SK-N-SH (cell line): ENCODE results near the gene SEC16A. TPM values are rescaled to one million over a fixed set of nuclear protein-coding genes. Genes with fewer than 3 reads are reported as not detected.
"Not testable (repeated sequence)": the region's sequence is repeated elsewhere in the genome, so short reads cannot be mapped to it uniquely, and the experiment has no call there.

ENCODE experiments used
- CTCF ChIA-PET: fragments of 300-600, 350-600 bp; formaldehyde crosslinking; extraction: SDS; loops from one replicate; lab custom pipeline; 2021; lab: Yijun Ruan, JAX
- POLR2A ChIA-PET: fragments of 350-600 bp; sonication (Branson Sonifier 250); formaldehyde crosslinking; extraction: SDS; loops from one replicate; lab custom pipeline; 2020; ENCODE audit warnings: antibody characterized with exemption, inconsistent platforms; lab: Yijun Ruan, JAX
- DNase-seq: peaks from one replicate; pipeline ENCODE4 v3.0.0; 2012
- H2AFZ ChIP-seq: fragments of 200-600 bp; sonication (generic); 2 replicates; pipeline ENCODE4 v1.8.1; 2016; ENCODE audit warnings: antibody characterized with exemption, mild to moderate bottlenecking, low read depth
- H3F3A ChIP-seq: fragments of 200-600 bp; sonication (generic); replicated peaks from 2 replicates; pipeline ENCODE3; 2016; ENCODE audit warnings: antibody characterized with exemption, mild to moderate bottlenecking; ENCODE audit not compliant: insufficient read depth
- H3K27ac ChIP-seq, 2 experiments: fragments of 200-500 bp in 1 of 2; fragments of 200-600 bp in 1 of 2; sonication (Bioruptor generic) in 1 of 2; sonication (generic), shearing (Covaris generic) in 1 of 2; 2 replicates each; pipeline versions ENCODE4 v1.5.1 to v1.6.1; 2014 to 2016; ENCODE audit warnings: low read depth in 2 of 2, inconsistent platforms in 1 of 2, low read length in 1 of 2, mild to moderate bottlenecking in 1 of 2, mixed read lengths in 1 of 2
- H3K27me3 ChIP-seq: fragments of 200-600 bp; sonication (generic), shearing (Covaris generic); 2 replicates; pipeline ENCODE4 v1.6.1; 2016; ENCODE audit warnings: mixed run types; ENCODE audit not compliant: insufficient read depth
- H3K36me3 ChIP-seq, 2 experiments: fragments of 200-500 bp in 1 of 2; fragments of 200-600 bp in 1 of 2; sonication (Bioruptor generic) in 1 of 2; sonication (generic) in 1 of 2; replicated peaks in 1 of 2; 2 replicates each; pipeline versions ENCODE3 to v1.5.1; 2014 to 2016; ENCODE audit warnings: low read length in 1 of 2, mild to moderate bottlenecking in 1 of 2; ENCODE audit not compliant: insufficient read depth in 2 of 2, control insufficient read depth in 1 of 2
- H3K4me1 ChIP-seq, 2 experiments: fragments of 200-500 bp in 1 of 2; fragments of 200-600 bp in 1 of 2; sonication (Bioruptor generic) in 1 of 2; sonication (generic), shearing (Covaris generic) in 1 of 2; 2 replicates each; pipeline versions ENCODE4 v1.5.1 to v1.6.1; 2014 to 2016; ENCODE audit warnings: low read depth in 1 of 2, low read length in 1 of 2, mixed run types in 1 of 2; ENCODE audit not compliant: insufficient read depth in 2 of 2, control insufficient read depth in 1 of 2
- H3K4me2 ChIP-seq: fragments of 200-600 bp; sonication (generic), shearing (Covaris generic); 2 replicates; pipeline ENCODE4 v1.6.1; 2017; ENCODE audit warnings: mixed run types
- H3K4me3 ChIP-seq, 2 experiments: fragments of 200-500 bp in 1 of 2; fragments of 200-600 bp in 1 of 2; sonication (Bioruptor generic) in 1 of 2; sonication (generic), shearing (Covaris generic) in 1 of 2; 2 replicates each; pipeline versions ENCODE4 v1.5.1 to v1.8.1; 2014 to 2016; ENCODE audit warnings: low read depth in 2 of 2, inconsistent platforms in 1 of 2, low read length in 1 of 2, mild to moderate bottlenecking in 1 of 2, mixed read lengths in 1 of 2, moderate library complexity in 1 of 2
- H3K79me2 ChIP-seq: fragments of 200-600 bp; sonication (generic); 2 replicates; pipeline ENCODE4 v1.8.1; 2017; ENCODE audit warnings: mild to moderate bottlenecking; ENCODE audit not compliant: insufficient read depth
- H3K9ac ChIP-seq: fragments of 200-600 bp; sonication (generic); 2 replicates; pipeline ENCODE4 v1.6.1; 2017; ENCODE audit warnings: mixed run types
- H3K9me2 ChIP-seq: fragments of 200-600 bp; sonication (generic); 2 replicates; pipeline ENCODE4 v1.6.1; 2017; ENCODE audit warnings: mixed run types
- H3K9me3 ChIP-seq: fragments of 200-600 bp; sonication (generic); 2 replicates; pipeline ENCODE4 v1.6.1; 2017; ENCODE audit warnings: mixed run types, mild to moderate bottlenecking, moderate library complexity
- H4K20me1 ChIP-seq: fragments of 200-600 bp; sonication (generic); 2 replicates; pipeline ENCODE4 v1.6.1; 2017; ENCODE audit warnings: mild to moderate bottlenecking, mixed run types; ENCODE audit not compliant: insufficient read depth
- FOXM1 ChIP-seq: IDR thresholded peaks from 2 replicates; pipeline ENCODE4 v1.4.0; 2012; ENCODE audit warnings: low read depth, mild to moderate bottlenecking
- RXRA ChIP-seq: IDR thresholded peaks from 2 replicates; pipeline ENCODE4 v1.4.0; 2012; ENCODE audit warnings: low read depth, mild to moderate bottlenecking, borderline replicate concordance
- WGBS: methylation state at CpG from one replicate; pipeline ENCODE4 v1.1.6; 2017; ENCODE audit warnings: low lambda C conversion rate; 5-methylcytosine and 5-hydroxymethylcytosine counted together
- polyA plus RNA-seq, 3 experiments: library from polyadenylated mRNA; depleted of rRNA; stranded (reverse); fragments of >200 nt; gene quantifications; 2 replicates each; pipeline ENCODE4 v1.2.3, GENCODE V29; 2012
- TF ChIP-seq, protein P1 (sequence below): IDR thresholded peaks from 2 replicates; pipeline ENCODE4 v1.4.0; 2012; ENCODE audit warnings: low read depth, borderline replicate concordance
- TF ChIP-seq, protein P2 (sequence below): IDR thresholded peaks from 2 replicates; pipeline ENCODE4 v1.4.0; 2012; ENCODE audit warnings: low read depth, borderline replicate concordance
- TF ChIP-seq, protein P3 (sequence below): fragments of 150-350 bp; IDR thresholded peaks from 2 replicates; pipeline ENCODE4 v1.6.1; 2016; ENCODE audit warnings: mild to moderate bottlenecking, low read depth, low read length
- TF ChIP-seq, protein P4 (sequence below): IDR thresholded peaks from 2 replicates; pipeline ENCODE4 v1.6.1; 2012; ENCODE audit warnings: mild to moderate bottlenecking, low read depth, low read length, moderate library complexity

The SEC16A gene
- polyA plus RNA-seq, 1 of the 3 experiments (the other 2 are of a cell fraction) = 25.9 TPM

DNA sequence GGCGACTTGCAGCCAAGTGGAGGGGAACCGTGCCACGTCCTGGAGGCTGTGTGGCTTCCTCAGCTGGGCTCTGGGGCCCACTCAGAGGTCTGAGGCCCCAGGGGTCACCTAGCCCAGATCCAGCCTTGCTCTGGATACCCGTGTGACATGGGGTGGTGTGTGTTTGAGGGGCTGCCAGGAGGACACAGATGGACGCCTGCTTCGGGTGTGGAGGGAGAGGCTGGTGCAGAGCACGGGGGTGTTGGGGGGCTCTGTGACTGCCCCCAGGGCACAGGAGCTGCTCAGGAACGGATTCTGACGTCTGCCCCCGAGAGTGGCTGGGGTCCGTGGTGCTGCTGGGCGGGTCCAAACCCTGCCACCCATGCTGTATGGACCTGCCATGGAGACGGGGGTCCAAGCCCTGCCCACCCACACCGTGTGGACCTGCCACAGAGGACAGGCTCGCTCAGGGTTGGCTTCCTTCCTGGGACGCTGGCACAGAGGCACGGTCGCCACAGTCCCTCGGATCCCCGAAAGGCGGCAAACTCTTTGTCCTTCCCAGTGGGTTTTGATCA lies 53.7 kb downstream of the SEC16A start:
- CTCF ChIA-PET = interaction anchor here (0.9 to 1.8 kb wide), 2 partner anchors 11 to 29 kb away, joined by 3 to 6 read pairs; no protein-coding TSS in a partner anchor
- H3K4me3 ChIP-seq = no peak overlapping the region
- no peaks in the 10 kb centered on the region for H3K9me2 ChIP-seq
- DNase-seq = no peak
- H2AFZ ChIP-seq = no peak overlapping the region
- no peaks in the 10 kb centered on the region for H3K4me1 ChIP-seq
- H3K79me2 ChIP-seq = peaks cover 13% of the 10 kb centered on the region; the same call in 1 of the 2 replicates
- no peak overlapping the region for H3K9ac ChIP-seq
- no peaks in the 10 kb centered on the region for H3K27me3 ChIP-seq
- POLR2A ChIA-PET = no interaction called here
- no peak overlapping the region for H3K27ac ChIP-seq
- 94% methylated on average over 7 of the region's 21 CpGs for WGBS
- H3K36me3 ChIP-seq = peaks cover 4 to 47% of the 10 kb centered on the region in 2 experiments
- H4K20me1 ChIP-seq = peaks cover 12% of the 10 kb centered on the region; the same call in 1 of the 2 replicates
- H3F3A ChIP-seq = peaks cover 20% of the 10 kb centered on the region
- no peak for TF ChIP-seq RXRA
- TF ChIP-seq, protein P1, sequence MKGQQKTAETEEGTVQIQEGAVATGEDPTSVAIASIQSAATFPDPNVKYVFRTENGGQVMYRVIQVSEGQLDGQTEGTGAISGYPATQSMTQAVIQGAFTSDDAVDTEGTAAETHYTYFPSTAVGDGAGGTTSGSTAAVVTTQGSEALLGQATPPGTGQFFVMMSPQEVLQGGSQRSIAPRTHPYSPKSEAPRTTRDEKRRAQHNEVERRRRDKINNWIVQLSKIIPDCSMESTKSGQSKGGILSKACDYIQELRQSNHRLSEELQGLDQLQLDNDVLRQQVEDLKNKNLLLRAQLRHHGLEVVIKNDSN = no peak
- no peak overlapping the region for H3K4me2 ChIP-seq
- H3K9me3 ChIP-seq = no peaks in the 10 kb centered on the region

DNA sequence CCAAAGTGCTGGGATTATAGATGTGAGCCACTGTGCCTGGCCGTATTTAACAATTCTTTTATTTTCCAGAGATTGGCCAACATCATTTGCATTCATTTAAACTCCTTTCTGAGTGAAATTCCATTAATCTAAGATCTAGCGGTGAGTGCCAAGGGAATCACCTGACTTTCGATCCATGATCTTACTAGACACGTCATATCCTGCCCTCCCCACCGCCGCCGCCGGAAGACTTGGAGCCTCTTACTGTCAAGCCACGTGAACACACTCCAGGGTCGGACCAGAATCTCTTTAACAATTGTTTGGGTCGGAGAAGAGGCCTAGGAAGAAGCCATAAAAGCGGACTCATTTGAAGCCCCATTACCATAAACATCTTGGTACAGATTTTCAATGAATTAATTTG lies 56.1 kb downstream of the SEC16A start:
- Histone ChIP-seq H3K4me3 (no peak overlapping the region), H3K9me2 (no peaks in the 10 kb centered on the region), H3F3A (peaks cover 20% of the 10 kb centered on the region), H3K79me2 (no peaks in the 10 kb centered on the region), H3K27me3 (no peaks in the 10 kb centered on the region), H3K27ac (no peak overlapping the region), H3K9ac (no peak overlapping the region), H4K20me1 (no peaks in the 10 kb centered on the region), H3K4me2 (no peak overlapping the region), H3K36me3 (peaks cover 7 to 46% of the 10 kb centered on the region in 2 experiments), H2AFZ (no peak overlapping the region), H3K9me3 (no peaks in the 10 kb centered on the region), H3K4me1 (no peaks in the 10 kb centered on the region)
- no peak for DNase-seq
- 91% methylated on average over 12 of the region's 12 CpGs for WGBS
- TF ChIP-seq, protein P2, sequence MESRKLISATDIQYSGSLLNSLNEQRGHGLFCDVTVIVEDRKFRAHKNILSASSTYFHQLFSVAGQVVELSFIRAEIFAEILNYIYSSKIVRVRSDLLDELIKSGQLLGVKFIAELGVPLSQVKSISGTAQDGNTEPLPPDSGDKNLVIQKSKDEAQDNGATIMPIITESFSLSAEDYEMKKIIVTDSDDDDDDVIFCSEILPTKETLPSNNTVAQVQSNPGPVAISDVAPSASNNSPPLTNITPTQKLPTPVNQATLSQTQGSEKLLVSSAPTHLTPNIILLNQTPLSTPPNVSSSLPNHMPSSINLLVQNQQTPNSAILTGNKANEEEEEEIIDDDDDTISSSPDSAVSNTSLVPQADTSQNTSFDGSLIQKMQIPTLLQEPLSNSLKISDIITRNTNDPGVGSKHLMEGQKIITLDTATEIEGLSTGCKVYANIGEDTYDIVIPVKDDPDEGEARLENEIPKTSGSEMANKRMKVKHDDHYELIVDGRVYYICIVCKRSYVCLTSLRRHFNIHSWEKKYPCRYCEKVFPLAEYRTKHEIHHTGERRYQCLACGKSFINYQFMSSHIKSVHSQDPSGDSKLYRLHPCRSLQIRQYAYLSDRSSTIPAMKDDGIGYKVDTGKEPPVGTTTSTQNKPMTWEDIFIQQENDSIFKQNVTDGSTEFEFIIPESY = no peak
- TF ChIP-seq, protein P3, sequence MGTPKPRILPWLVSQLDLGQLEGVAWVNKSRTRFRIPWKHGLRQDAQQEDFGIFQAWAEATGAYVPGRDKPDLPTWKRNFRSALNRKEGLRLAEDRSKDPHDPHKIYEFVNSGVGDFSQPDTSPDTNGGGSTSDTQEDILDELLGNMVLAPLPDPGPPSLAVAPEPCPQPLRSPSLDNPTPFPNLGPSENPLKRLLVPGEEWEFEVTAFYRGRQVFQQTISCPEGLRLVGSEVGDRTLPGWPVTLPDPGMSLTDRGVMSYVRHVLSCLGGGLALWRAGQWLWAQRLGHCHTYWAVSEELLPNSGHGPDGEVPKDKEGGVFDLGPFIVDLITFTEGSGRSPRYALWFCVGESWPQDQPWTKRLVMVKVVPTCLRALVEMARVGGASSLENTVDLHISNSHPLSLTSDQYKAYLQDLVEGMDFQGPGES = no peak
- TF ChIP-seq RXRA (no peak), FOXM1 (no peak)
- TF ChIP-seq, protein P4, sequence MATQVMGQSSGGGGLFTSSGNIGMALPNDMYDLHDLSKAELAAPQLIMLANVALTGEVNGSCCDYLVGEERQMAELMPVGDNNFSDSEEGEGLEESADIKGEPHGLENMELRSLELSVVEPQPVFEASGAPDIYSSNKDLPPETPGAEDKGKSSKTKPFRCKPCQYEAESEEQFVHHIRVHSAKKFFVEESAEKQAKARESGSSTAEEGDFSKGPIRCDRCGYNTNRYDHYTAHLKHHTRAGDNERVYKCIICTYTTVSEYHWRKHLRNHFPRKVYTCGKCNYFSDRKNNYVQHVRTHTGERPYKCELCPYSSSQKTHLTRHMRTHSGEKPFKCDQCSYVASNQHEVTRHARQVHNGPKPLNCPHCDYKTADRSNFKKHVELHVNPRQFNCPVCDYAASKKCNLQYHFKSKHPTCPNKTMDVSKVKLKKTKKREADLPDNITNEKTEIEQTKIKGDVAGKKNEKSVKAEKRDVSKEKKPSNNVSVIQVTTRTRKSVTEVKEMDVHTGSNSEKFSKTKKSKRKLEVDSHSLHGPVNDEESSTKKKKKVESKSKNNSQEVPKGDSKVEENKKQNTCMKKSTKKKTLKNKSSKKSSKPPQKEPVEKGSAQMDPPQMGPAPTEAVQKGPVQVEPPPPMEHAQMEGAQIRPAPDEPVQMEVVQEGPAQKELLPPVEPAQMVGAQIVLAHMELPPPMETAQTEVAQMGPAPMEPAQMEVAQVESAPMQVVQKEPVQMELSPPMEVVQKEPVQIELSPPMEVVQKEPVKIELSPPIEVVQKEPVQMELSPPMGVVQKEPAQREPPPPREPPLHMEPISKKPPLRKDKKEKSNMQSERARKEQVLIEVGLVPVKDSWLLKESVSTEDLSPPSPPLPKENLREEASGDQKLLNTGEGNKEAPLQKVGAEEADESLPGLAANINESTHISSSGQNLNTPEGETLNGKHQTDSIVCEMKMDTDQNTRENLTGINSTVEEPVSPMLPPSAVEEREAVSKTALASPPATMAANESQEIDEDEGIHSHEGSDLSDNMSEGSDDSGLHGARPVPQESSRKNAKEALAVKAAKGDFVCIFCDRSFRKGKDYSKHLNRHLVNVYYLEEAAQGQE = no peak
- POLR2A ChIA-PET = no interaction called here
- CTCF ChIA-PET = no interaction called here

DNA sequence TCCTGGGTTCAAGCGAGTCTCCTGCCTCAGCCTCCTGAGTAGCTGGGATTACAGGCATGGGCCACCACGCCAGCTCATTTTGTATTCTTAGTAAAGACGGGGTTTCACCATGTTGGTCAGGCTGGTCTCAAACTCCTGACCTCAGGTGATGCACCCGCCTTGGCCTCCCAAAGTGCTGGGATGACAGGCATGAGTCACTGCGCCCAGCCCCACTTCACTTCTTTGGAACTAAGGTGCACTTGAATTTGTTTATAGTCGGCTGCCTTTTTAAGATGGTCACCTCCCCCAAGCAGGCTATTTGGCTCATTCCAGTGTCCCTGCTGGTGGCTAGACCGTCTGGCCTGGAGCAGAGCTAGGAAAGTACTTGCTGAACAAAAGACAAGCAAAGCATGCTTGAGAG lies 57.5 kb downstream of the SEC16A start:
- not testable (repeated sequence) for H3K27me3 ChIP-seq, H2AFZ ChIP-seq, H3K27ac ChIP-seq, H3K9me3 ChIP-seq, H3K9me2 ChIP-seq, H3K4me2 ChIP-seq, H3K9ac ChIP-seq, H3K4me1 ChIP-seq, DNase-seq, H4K20me1 ChIP-seq, H3K4me3 ChIP-seq, H3K79me2 ChIP-seq
- ChIA-PET CTCF (interaction anchor here (1.3 kb wide), 1 partner anchor 14 kb away, joined by 4 read pairs; no protein-coding TSS in a partner anchor), POLR2A (interaction anchor here (1.5 kb wide), 1 partner anchor 9 kb away, joined by 5 read pairs; no protein-coding TSS in a partner anchor)
- 91% methylated on average over 7 of the region's 7 CpGs for WGBS
- Histone ChIP-seq H3F3A (peaks cover 20% of the 10 kb centered on the region), H3K36me3 (peaks cover 16 to 50% of the 10 kb centered on the region in 2 experiments)
